Central memory CD8-positive, alpha-beta T cell (primary cell): ENCODE measurements around the gene RAB3C.
"Not testable (repeated sequence)": the region's sequence is repeated elsewhere in the genome, so short reads cannot be mapped to it uniquely, and the experiment has no call there.

Source experiments
- ATAC-seq: fragments of 150-1000 bp; cut with Tn5 transposase; replicated peaks from 2 replicates; pipeline ENCODE4 v1.10.0; 2022; ENCODE audit warnings: mild to moderate bottlenecking, moderate FRiP score, moderate number of reproducible peaks; ENCODE audit not compliant: poor library complexity, severe bottlenecking; ENCODE audit errors: extremely low read depth
- DNase-seq, 2 donors: peaks; one replicate each; pipeline ENCODE4 v3.0.0; 2021; ENCODE audit warnings: low spot score in 2 of 2
- H3K27ac Mint-ChIP-seq: one replicate; pipeline ENCODE4 v1.8.0; 2022; ENCODE audit warnings: low read depth, mild to moderate bottlenecking, moderate library complexity, mixed read lengths
- H3K27me3 Mint-ChIP-seq: one replicate; pipeline ENCODE4 v1.8.0; 2022; ENCODE audit warnings: mixed read lengths
- H3K36me3 Mint-ChIP-seq: one replicate; pipeline ENCODE4 v1.8.0; 2022; ENCODE audit warnings: mild to moderate bottlenecking, moderate library complexity, mixed read lengths; ENCODE audit not compliant: insufficient read depth
- H3K4me1 Mint-ChIP-seq: one replicate; pipeline ENCODE4 v1.8.0; 2022; ENCODE audit warnings: mixed read lengths
- H3K4me3 Mint-ChIP-seq: one replicate; pipeline ENCODE4 v1.8.0; 2022; ENCODE audit warnings: mild to moderate bottlenecking, moderate library complexity, mixed read lengths
- H3K9me3 Mint-ChIP-seq: one replicate; pipeline ENCODE4 v1.8.0; 2022; ENCODE audit warnings: mixed read lengths

RAB3C gene

GRCh38 chr5:58699088-58699761, 116.3 kb downstream of the RAB3C start:
- ATAC-seq, result not testable (repeated sequence)

GRCh38 chr5:58699762-58700118, 116.9 kb downstream of the RAB3C start:
- Mint-ChIP-seq H3K9me3 (peaks cover 21% of the 10 kb centered on the region), H3K4me3 (no peak overlapping the region), H3K36me3 (no peaks in the 10 kb centered on the region), H3K27me3 (no peaks in the 10 kb centered on the region), H3K4me1 (no peaks in the 10 kb centered on the region), H3K27ac (no peak overlapping the region)
- no peak for ATAC-seq
- no peak for DNase-seq

More at GRCh38 chr5:58699088-58699761, 116.3 kb downstream of the RAB3C start:
- not testable (repeated sequence) for H3K27me3 Mint-ChIP-seq, H3K4me1 Mint-ChIP-seq, H3K27ac Mint-ChIP-seq, H3K36me3 Mint-ChIP-seq, H3K4me3 Mint-ChIP-seq, DNase-seq
- H3K9me3 Mint-ChIP-seq, result peaks cover 21% of the 10 kb centered on the region

GRCh38 chr5:58703925-58704555, 121.2 kb downstream of the RAB3C start:
- H3K9me3 Mint-ChIP-seq, result peaks cover 6% of the 10 kb centered on the region
- H3K27ac Mint-ChIP-seq, result no peak overlapping the region
- ATAC-seq, result no peak

GRCh38 chr5:58706736-58707135, 123.9 kb downstream of the RAB3C start:
- H3K36me3 Mint-ChIP-seq, result no peaks in the 10 kb centered on the region
- DNase-seq (no peak), ATAC-seq (no peak)
- no peaks in the 10 kb centered on the region for H3K4me1 Mint-ChIP-seq
- no peak overlapping the region for H3K27ac Mint-ChIP-seq
- no peaks in the 10 kb centered on the region for H3K27me3 Mint-ChIP-seq
- peaks cover 6% of the 10 kb centered on the region for H3K9me3 Mint-ChIP-seq
- H3K4me3 Mint-ChIP-seq, result no peak overlapping the region

More at GRCh38 chr5:58703925-58704555, 121.2 kb downstream of the RAB3C start:
- Mint-ChIP-seq H3K4me3 (no peak overlapping the region), H3K4me1 (no peaks in the 10 kb centered on the region), H3K36me3 (no peaks in the 10 kb centered on the region), H3K27me3 (no peaks in the 10 kb centered on the region)
- no peak for DNase-seq

- H3K36me3 Mint-ChIP-seq, result no peaks in the 10 kb centered on the region
- no peaks in the 10 kb centered on the region for H3K27me3 Mint-ChIP-seq
- H3K9me3 Mint-ChIP-seq, result no peaks in the 10 kb centered on the region
- H3K4me1 Mint-ChIP-seq, result no peaks in the 10 kb centered on the region
- ATAC-seq (no peak), DNase-seq (no peak)
- no peak overlapping the region for H3K4me3 Mint-ChIP-seq
- no peak overlapping the region for H3K27ac Mint-ChIP-seq
These were observed 125.6 kb downstream of the RAB3C start for GRCh38 chr5:58708456-58708855.

GRCh38 chr5:58710425-58710824, 127.5 kb downstream of the RAB3C start:
- H3K36me3 Mint-ChIP-seq, ATAC-seq, H3K4me3 Mint-ChIP-seq, H3K9me3 Mint-ChIP-seq, H3K4me1 Mint-ChIP-seq, H3K27ac Mint-ChIP-seq, H3K27me3 Mint-ChIP-seq, DNase-seq: not testable (repeated sequence)

GRCh38 chr5:58710871-58711270, 128.0 kb downstream of the RAB3C start:
- Mint-ChIP-seq H3K27me3 (no peaks in the 10 kb centered on the region), H3K4me3 (no peak overlapping the region), H3K36me3 (no peaks in the 10 kb centered on the region), H3K27ac (no peak overlapping the region), H3K9me3 (no peaks in the 10 kb centered on the region), H3K4me1 (no peaks in the 10 kb centered on the region)
- ATAC-seq (no peak), DNase-seq (no peak)

- Mint-ChIP-seq H3K27ac (no peak overlapping the region), H3K36me3 (no peaks in the 10 kb centered on the region), H3K4me1 (no peaks in the 10 kb centered on the region)
These were observed 129.1 kb downstream of the RAB3C start for GRCh38 chr5:58711965-58712364.

GRCh38 chr5:58714046-58714445, 131.2 kb downstream of the RAB3C start:
- DNase-seq (no peak), ATAC-seq (no peak)
- Mint-ChIP-seq H3K4me3 (no peak overlapping the region), H3K27me3 (no peaks in the 10 kb centered on the region), H3K27ac (no peak overlapping the region), H3K9me3 (no peaks in the 10 kb centered on the region), H3K36me3 (no peaks in the 10 kb centered on the region), H3K4me1 (no peaks in the 10 kb centered on the region)

More at GRCh38 chr5:58711965-58712364, 129.1 kb downstream of the RAB3C start:
- Mint-ChIP-seq H3K4me3 (no peak overlapping the region), H3K9me3 (no peaks in the 10 kb centered on the region), H3K27me3 (no peaks in the 10 kb centered on the region)
- DNase-seq (no peak), ATAC-seq (no peak)

GRCh38 chr5:58715997-58716656, 133.3 kb downstream of the RAB3C start:
- Mint-ChIP-seq H3K27me3 (no peaks in the 10 kb centered on the region), H3K27ac (no peak overlapping the region), H3K36me3 (peaks cover 2% of the 10 kb centered on the region), H3K4me3 (no peak overlapping the region), H3K4me1 (no peaks in the 10 kb centered on the region), H3K9me3 (no peaks in the 10 kb centered on the region)
- ATAC-seq, result no peak
- DNase-seq, result no peak

GRCh38 chr5:58716713-58717112, 133.8 kb downstream of the RAB3C start:
- Mint-ChIP-seq H3K27ac (no peak overlapping the region), H3K4me3 (no peak overlapping the region), H3K36me3 (peaks cover 2% of the 10 kb centered on the region), H3K9me3 (no peaks in the 10 kb centered on the region), H3K4me1 (no peaks in the 10 kb centered on the region), H3K27me3 (no peaks in the 10 kb centered on the region)
- DNase-seq (no peak), ATAC-seq (no peak)

GRCh38 chr5:58717303-58718007, 134.6 kb downstream of the RAB3C start:
- no peak for ATAC-seq
- DNase-seq, result no peak
- Mint-ChIP-seq H3K27ac (no peak overlapping the region), H3K4me1 (no peaks in the 10 kb centered on the region), H3K36me3 (peaks cover 2% of the 10 kb centered on the region), H3K9me3 (no peaks in the 10 kb centered on the region), H3K27me3 (no peaks in the 10 kb centered on the region), H3K4me3 (no peak overlapping the region)
